Activated T-cell treated with anti-CD3 and anti-CD28 coated beads for 24 hours (primary cell): ENCODE measurements around the gene STK32C.
"Not testable (repeated sequence)": the region's sequence is repeated elsewhere in the genome, so short reads cannot be mapped to it uniquely, and the experiment has no call there.

Source experiments
- DNase-seq: peaks from one replicate; pipeline ENCODE4 v3.0.0-alpha.2; 2020; ENCODE audit warnings: low read depth

The STK32C gene

DNA sequence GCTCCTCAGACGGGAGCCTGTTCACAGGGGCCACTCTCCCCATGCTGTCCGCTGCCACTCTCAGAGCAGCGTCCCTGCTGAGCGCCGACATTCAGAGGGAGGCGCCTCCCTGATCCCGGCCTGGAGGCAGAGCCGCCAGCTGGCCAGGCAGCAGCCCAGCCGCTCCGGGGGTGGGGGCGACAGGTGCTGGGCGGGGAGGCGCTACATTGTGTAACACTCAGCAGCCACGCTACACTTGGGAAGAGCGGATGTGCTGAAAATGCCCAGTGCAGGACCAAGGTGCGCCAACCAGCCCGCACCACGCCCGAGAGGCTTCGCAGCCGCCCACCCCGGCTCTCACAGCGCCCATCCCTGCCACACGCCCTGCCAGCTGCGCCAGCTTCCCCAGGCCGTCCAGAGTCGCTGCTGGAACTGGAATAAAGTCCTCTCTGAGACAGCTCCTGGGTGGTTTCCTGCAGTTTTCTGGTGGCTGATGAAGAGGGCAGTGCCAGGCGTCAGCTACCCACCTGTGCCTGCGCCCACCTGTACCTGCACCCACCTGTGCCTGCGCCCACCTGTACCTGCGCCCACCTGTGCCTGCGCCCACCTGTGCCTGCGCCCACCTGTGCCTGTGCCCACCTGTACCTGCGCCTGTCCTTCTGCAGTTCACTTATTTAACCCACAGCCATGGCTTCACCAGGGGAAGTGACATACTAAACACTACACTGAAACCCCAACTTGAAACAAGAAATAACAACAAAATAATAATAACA, 25.7 kb downstream of the STK32C start:
- DNase-seq = no peak

- DNase-seq = no peak
Observed at GRCh38 chr10:132280646-132281074, 27.1 kb downstream of the STK32C start.

- no peak for DNase-seq
Observed at GRCh38 chr10:132279873-132280645, 27.7 kb downstream of the STK32C start.

DNA sequence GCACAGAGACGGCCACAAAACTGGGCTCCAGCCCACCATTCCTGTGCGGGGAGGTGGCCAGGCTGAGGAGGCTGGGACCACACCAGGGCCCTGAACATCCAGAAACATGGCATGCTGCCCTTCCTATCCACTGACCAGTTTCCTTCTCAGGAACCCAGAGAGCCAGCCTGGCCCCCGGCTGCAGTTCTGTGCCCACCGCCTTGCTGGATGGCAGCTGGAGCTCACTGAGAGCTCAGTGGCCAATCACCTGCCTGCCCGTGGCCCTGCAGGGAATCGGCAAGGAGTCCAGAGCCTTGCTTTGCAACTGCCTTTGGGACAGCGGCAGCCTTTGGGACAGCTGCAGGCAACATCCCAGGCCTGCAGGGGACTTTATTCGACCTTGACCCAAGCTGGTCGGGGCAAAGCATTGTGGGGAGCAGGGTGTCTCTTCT, 30.4 kb downstream of the STK32C start:
- DNase-seq = no peak

DNA sequence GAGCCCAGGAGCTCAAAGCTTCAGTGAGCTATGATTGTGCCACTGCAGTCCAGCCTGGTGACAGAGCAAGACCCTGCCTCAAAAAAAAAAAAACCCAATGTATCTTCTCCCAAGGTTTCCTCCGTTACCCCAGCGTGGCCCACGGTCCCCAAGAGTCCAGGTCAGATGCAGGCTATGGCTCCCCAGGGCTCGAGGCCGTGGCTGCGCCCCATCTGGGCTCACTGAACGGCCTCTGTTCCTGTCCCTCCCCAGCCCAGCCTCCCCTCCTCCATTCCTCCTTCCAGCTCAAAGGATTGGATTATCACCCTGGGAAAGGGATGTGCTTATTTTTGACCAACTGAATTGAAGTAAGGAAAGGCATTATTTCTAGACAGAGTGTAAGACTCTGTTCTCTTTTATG, 31.0 kb downstream of the STK32C start:
- no peak for DNase-seq

- no peak for DNase-seq
Observed at GRCh38 chr10:132276179-132276675, 31.5 kb downstream of the STK32C start.

GRCh38 chr10:132275426-132276178, 32.1 kb downstream of the STK32C start:
- DNase-seq = no peak

DNA sequence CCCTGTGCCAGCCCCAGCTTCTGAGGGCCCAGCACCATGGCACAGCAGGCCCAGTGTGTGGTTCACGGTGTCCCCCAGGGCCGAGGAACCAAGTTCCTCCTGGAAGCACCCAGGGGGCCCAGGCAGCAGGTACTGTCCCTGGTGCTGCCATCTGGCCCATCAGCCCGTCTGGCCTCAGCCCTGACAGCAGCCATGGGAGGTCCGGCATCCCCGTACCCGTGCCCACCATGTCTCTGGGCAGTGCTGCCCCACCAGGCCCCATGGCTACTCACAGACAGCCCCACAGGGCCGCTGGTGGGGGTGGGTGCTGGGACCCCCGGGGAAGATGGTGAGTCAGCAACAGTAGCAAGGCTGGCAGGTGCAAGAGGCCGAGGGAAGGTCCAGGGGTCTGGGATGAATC, 32.8 kb downstream of the STK32C start:
- no peak for DNase-seq

DNA sequence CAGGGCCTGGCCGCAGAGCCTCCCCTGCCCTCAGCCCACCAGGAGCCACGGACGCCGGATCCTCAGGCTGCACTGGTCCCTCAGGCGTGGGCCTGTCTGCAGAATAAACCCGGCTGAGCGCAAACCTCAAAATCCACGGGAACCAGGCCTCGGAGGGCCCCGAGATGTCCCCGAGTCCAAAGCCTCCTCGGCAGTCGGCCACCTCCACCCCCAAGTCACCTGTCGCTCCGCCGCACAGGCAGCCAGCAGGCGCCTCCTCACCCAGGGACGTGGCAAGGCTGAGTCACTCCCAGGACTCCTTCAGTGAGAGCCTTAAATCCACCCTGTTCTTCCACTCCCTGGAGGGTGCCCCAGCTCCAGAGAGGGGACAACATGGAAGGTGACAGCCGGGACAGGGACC, 33.2 kb downstream of the STK32C start:
- DNase-seq = no peak

DNA sequence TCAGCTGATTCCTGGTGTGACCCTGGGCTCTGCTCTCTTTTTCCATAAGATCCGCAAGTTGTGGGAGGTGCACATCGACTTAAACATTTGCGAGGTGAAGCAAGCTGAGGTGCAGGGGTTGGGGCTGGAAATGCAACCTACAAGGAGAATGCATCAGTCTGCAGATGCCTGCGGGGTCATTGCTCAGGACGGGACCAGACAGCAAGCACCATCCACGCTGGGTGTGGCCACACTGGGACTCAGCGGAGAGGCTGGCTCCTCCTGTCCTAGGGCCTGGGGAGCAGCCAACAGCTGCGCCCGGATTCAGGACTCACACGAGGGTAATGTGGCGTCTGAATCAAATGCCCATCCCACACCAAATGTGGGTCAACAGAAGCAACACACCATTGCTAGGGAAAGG, 33.8 kb downstream of the STK32C start:
- DNase-seq = no peak

DNA sequence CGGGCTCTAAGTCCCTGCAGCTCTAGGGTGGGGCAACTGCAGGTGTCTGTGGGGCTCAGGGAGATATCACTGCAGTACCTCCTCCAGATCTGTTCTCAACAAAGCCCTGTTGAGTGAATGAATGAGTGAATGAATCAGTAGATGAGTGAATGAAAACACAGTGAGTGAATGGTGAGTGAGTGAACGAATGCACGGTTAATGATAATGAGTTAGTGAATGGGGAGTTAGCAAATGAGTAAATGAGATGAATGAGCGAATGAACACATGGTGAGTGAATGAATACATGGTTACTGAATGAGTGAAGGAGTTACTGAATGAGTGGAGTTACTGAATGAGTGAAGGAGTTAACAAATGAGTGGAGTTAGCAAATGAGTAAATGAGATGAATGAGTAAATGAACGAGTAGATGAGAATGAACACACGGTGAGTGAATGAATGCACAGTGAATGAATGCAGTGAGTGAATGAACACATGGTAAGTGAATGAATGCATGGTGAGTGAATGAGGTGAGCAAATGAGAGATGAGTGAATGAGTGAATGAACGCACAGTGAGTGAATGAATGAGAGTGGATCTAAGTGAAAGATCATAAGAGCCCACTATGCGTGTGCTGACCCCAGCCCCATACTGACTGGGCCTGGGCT, 34.3 kb downstream of the STK32C start:
- no peak for DNase-seq

GRCh38 chr10:132272231-132272971, 35.3 kb downstream of the STK32C start:
- no peak for DNase-seq

DNA sequence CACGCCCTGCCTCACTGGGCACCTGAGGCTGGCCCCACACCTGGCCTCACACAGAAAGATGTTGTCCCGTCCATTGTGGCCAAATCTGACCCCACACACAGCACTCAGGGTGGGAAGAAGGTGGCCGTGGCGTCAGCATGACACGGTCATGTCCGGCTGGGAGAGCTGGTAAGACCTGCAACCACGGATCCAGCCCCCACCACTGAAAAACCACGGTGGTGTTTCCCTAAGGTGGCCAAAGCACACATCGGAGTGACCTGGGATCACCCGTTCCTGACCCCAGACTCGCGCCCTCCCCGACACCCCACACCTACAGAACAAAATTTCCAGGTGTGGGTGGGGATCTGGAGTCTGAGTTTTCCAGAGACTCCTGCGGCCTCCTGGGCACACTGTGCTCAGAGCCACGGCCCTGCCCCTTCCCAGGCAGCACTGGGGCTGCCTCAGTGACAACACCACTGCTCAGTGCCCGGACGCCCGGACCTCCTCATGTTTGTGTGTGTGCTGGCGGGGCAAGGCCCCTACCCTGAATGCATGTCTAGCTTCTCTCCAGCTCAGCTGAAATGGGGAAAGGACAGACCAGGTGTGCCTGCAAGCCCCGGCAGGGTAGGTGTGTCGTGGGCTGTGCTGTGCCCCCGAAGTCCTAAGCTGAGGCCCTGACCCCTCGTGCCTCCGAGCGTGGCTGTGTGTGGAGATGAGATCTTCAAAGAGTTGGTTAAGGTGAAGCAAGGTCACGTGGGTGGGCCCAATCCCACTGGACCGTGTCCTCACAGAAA, 36.1 kb downstream of the STK32C start:
- DNase-seq = no peak

DNA sequence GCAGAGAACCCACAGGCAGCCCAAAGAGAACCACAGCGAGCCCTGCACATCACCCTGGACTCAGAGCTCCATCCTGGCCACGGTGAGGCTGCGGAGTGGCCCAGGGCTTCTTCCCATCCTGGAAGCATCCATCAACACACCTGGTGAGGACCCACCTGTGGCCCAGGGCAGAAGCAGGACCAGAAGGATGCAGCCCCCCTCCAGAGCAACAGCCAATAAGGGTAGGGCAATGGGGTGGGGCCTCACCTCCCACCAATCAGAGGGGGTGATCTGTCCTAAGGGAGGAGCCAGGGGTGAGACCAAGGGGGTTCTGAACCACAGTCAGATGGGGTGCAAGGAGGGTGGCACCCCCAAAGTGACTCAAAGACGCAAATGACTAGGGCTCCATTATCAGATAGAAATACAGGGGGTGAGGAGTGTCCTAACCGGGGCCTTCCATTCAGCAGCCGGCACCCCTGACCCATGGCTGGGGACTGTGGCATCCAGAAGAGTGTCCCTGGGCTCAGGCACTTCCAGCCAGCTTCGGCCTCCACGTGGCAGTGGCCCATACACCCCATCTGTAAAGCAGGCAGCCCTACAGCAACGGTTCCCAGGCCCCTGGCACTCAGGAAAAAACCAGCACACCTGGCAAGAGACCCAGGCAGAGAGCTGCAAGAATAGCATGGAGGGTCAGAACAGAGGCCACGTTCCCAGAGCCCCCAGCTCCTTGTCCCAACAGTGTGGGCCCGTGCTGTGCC, 36.9 kb downstream of the STK32C start:
- no peak for DNase-seq

DNA sequence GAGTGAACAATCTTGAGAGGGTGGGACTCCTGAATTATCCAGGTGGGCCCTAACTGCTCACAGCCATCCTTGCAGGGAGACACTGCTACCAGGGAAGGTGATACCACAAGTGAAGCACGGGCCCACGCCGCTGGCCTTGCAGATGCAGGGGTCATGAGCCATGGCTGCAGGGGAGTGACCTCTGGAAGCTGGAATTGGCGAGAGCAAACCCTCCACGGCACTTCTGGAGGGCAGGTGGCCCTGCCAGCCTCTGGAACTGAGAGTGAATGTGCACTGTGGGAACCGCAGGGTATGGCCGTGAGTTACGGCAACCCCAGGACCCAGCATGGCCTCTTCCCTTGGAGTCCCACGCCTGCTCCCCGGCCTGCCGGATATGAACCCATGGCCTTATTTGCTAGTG, 37.5 kb downstream of the STK32C start:
- DNase-seq = no peak

DNA sequence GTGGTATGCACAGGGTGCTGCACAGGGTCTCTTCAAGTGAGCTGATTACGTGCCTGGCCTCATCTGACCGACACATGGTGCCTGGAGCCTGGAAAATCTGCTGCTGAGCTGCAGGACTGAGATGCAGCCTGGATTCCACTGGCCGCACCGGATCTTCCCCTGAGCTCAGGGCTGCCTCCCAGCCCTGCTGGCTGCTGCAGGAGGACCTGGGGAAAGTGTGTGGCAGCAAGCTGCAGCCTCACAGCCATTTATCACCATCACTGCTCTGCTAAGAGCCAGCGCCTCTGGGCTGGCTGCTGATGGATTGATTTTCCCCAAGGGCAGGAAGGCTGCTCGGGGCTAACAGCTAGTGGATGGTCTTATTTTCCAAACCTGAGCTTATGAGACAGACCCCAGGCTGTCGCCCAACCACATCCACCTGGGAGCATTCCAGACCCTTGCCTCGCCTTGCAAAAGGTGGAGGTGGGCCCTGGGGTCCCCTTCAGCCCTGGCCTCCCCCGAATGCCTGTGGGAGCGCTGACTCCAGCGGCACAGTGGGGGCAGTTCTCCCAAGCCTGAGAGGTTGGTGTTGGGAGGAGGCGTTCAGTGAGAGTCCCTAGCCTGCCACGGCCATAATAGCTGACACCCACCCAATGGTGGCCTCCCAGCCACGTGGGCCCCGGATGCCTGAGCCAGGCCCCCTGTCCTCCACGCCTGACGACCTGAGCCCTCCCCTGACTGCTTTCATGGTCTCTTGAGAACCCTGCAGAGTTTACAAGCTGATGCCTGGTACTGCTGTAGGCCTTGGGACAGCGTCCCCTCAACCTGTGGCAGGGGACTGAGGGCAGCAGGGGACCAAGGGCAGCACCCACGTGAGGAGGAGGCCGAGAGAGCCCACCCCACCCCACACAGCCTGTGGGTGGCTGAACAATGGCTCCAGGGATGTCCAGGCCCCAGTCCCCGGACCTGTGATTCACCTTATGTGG, 38.2 kb downstream of the STK32C start:
- DNase-seq = no peak

GRCh38 chr10:132267916-132268315, 39.8 kb downstream of the STK32C start:
- not testable (repeated sequence) for DNase-seq

GRCh38 chr10:132266594-132267161, 41.1 kb downstream of the STK32C start:
- no peak for DNase-seq
